H1 (cell line): ENCODE data around the gene JPH3. TPM values are rescaled to one million over a fixed set of nuclear protein-coding genes. Genes with fewer than 3 reads are reported as not detected.

Source experiments
- CTCF ChIA-PET: fragments of 300-600 bp; sonication (Branson Sonifier 250); formaldehyde crosslinking; loops from one replicate; lab custom pipeline; 2021; ENCODE audit not compliant: partially characterized antibody; lab: Charles Lee
- POLR2A ChIA-PET: fragments of 300-600 bp; sonication (Branson Sonifier 250); formaldehyde crosslinking; loops from one replicate; lab custom pipeline; 2021; ENCODE audit warnings: inconsistent platforms; ENCODE audit not compliant: partially characterized antibody; lab: Charles Lee
- DNase-seq, 2 experiments: peaks; one replicate each; pipeline versions ENCODE4 v3.0.0 to v3.0.0-alpha.2; 2010 to 2022; ENCODE audit warnings: low spot score in 2 of 2, low read depth in 1 of 2, mixed read lengths in 1 of 2
- FAIRE-seq: peaks from 2 replicates; lab custom pipeline; 2011; peaks lifted over from hg19 to GRCh38; lab: Jason Lieb, UNC
- H2AFZ ChIP-seq: 2 replicates; pipeline ENCODE4 v1.8.1; 2012; ENCODE audit warnings: low read length, inconsistent platforms
- H2AK5ac ChIP-seq: 2 replicates; pipeline ENCODE4 v1.6.1; 2013; ENCODE audit warnings: low read depth, low read length
- H2BK120ac ChIP-seq: replicated peaks from 2 replicates; pipeline ENCODE3; 2013; ENCODE audit warnings: low read depth, low read length, inconsistent platforms
- H2BK12ac ChIP-seq: 2 replicates; pipeline ENCODE4 v1.6.1; 2013; ENCODE audit warnings: low read depth, low read length
- H2BK15ac ChIP-seq: 2 replicates; pipeline ENCODE4 v1.6.1; 2013; ENCODE audit warnings: low read length
- H2BK20ac ChIP-seq: 2 replicates; pipeline ENCODE4 v1.6.1; 2013; ENCODE audit warnings: low read length
- H2BK5ac ChIP-seq: 2 replicates; pipeline ENCODE4 v1.6.1; 2013; ENCODE audit warnings: low read depth, low read length
- H3K14ac ChIP-seq: 2 replicates; pipeline ENCODE4 v1.6.1; 2013; ENCODE audit warnings: inconsistent platforms; ENCODE audit not compliant: insufficient read length
- H3K18ac ChIP-seq: 2 replicates; pipeline ENCODE4 v1.6.1; 2013; ENCODE audit warnings: low read length; ENCODE audit errors: extremely low read depth
- H3K23ac ChIP-seq: 2 replicates; pipeline ENCODE4 v1.6.1; 2013; ENCODE audit warnings: inconsistent platforms; ENCODE audit not compliant: insufficient read length
- H3K23me2 ChIP-seq: 2 replicates; pipeline ENCODE4 v1.6.1; 2013; ENCODE audit warnings: low read depth, low read length
- H3K27ac ChIP-seq: 2 replicates; pipeline ENCODE4 v1.6.1; 2011; ENCODE audit warnings: low read depth, low read length, inconsistent platforms
- H3K27me3 ChIP-seq, 4 experiments: replicated peaks in 1 of 4; 1 replicate in 1 of 4; 2 replicates in 3 of 4; pipeline versions ENCODE4 v1.6.1 to v1.8.1; 2011 to 2013; ENCODE audit warnings: low read length in 3 of 4, mild to moderate bottlenecking in 3 of 4, inconsistent platforms in 2 of 4, mixed read lengths in 2 of 4, moderate library complexity in 1 of 4; ENCODE audit not compliant: control insufficient read depth in 3 of 4, insufficient read depth in 3 of 4; ENCODE audit errors: extremely low read depth in 1 of 4
- H3K36me3 ChIP-seq, 4 experiments: 2 replicates each; pipeline versions ENCODE4 v1.6.1 to v1.8.1; 2011 to 2013; ENCODE audit warnings: mild to moderate bottlenecking in 4 of 4, low read length in 3 of 4, moderate library complexity in 2 of 4, control low read depth in 1 of 4, inconsistent platforms in 1 of 4; ENCODE audit not compliant: insufficient read depth in 4 of 4, control insufficient read depth in 2 of 4
- H3K4ac ChIP-seq: replicated peaks from 2 replicates; pipeline ENCODE3; 2013; ENCODE audit warnings: low read length, low read depth, mixed read lengths, inconsistent platforms; ENCODE audit not compliant: insufficient read length
- H3K4me1 ChIP-seq, 4 experiments: replicated peaks in 1 of 4; 1 replicate in 1 of 4; 2 replicates in 3 of 4; pipeline versions ENCODE4 v1.6.1 to v1.8.1; 2011 to 2013; ENCODE audit warnings: low read length in 3 of 4, inconsistent platforms in 2 of 4, mixed read lengths in 1 of 4; ENCODE audit not compliant: insufficient read depth in 4 of 4, control insufficient read depth in 3 of 4
- H3K4me2 ChIP-seq, 2 experiments: 2 replicates each; pipeline versions ENCODE4 v1.6.1 to v1.8.1; 2011 to 2013; ENCODE audit warnings: low read depth in 2 of 2, low read length in 2 of 2, control low read depth in 1 of 2, inconsistent platforms in 1 of 2, mild to moderate bottlenecking in 1 of 2; ENCODE audit not compliant: insufficient read depth in 1 of 2
- H3K4me3 ChIP-seq, 4 experiments: fragments of 200-600, 300-600 bp in 1 of 4; sonication (generic), shearing (Covaris generic), sonication (Bioruptor Twin) in 1 of 4; 2 replicates each; pipeline versions ENCODE4 v1.5.1 to v1.8.1; 2011 to 2016; ENCODE audit warnings: low read length in 4 of 4, low read depth in 3 of 4, control low read depth in 2 of 4, inconsistent platforms in 2 of 4, mild to moderate bottlenecking in 2 of 4, mixed read lengths in 1 of 4, moderate library complexity in 1 of 4; ENCODE audit not compliant: insufficient read depth in 2 of 4; ENCODE audit errors: extremely low read depth in 1 of 4
- H3K56ac ChIP-seq: replicated peaks from 2 replicates; pipeline ENCODE3; 2013; ENCODE audit warnings: low read depth, mild to moderate bottlenecking, mixed read lengths, low read length, inconsistent platforms; ENCODE audit not compliant: insufficient read length
- H3K79me1 ChIP-seq: 2 replicates; pipeline ENCODE4 v1.6.1; 2013; ENCODE audit warnings: low read depth, low read length, control low read depth
- H3K79me2 ChIP-seq, 2 experiments: 2 replicates each; pipeline versions ENCODE4 v1.6.1 to v1.8.1; 2012 to 2013; ENCODE audit warnings: low read length in 2 of 2, mild to moderate bottlenecking in 2 of 2, inconsistent platforms in 1 of 2; ENCODE audit not compliant: insufficient read depth in 2 of 2, control insufficient read depth in 1 of 2
- H3K9ac ChIP-seq, 4 experiments: replicated peaks in 1 of 4; 1 replicate in 1 of 4; 2 replicates in 3 of 4; pipeline versions ENCODE4 v1.6.1 to v1.8.1; 2011 to 2013; ENCODE audit warnings: low read depth in 3 of 4, low read length in 3 of 4, control low read depth in 2 of 4, mild to moderate bottlenecking in 2 of 4, moderate library complexity in 2 of 4, inconsistent platforms in 1 of 4; ENCODE audit errors: extremely low read depth in 1 of 4
- H3K9me3 ChIP-seq, 2 experiments: 2 replicates each; pipeline versions ENCODE4 v1.6.1 to v1.8.1; 2012 to 2013; ENCODE audit warnings: mild to moderate bottlenecking in 2 of 2, moderate library complexity in 2 of 2, control low read depth in 1 of 2, inconsistent platforms in 1 of 2, low read depth in 1 of 2, low read length in 1 of 2, mixed read lengths in 1 of 2; ENCODE audit not compliant: insufficient read depth in 2 of 2
- H4K20me1 ChIP-seq, 2 experiments: replicated peaks in 1 of 2; 2 replicates each; pipeline versions ENCODE3 to v1.8.1; 2011 to 2013; ENCODE audit warnings: inconsistent platforms in 2 of 2, low read length in 2 of 2, mild to moderate bottlenecking in 1 of 2; ENCODE audit not compliant: insufficient read depth in 2 of 2, control insufficient read depth in 1 of 2
- H4K5ac ChIP-seq: 2 replicates; pipeline ENCODE4 v1.6.1; 2013; ENCODE audit warnings: low read length, low read depth, mixed read lengths, inconsistent platforms; ENCODE audit not compliant: insufficient read length
- H4K8ac ChIP-seq: 2 replicates; pipeline ENCODE4 v1.8.0; 2013; ENCODE audit warnings: mild to moderate bottlenecking, moderate library complexity, low read length, inconsistent platforms; ENCODE audit not compliant: insufficient read depth; ENCODE audit errors: extremely low read depth
- H4K91ac ChIP-seq: replicated peaks from 2 replicates; pipeline ENCODE3; 2013; ENCODE audit warnings: low read length, mixed read lengths, inconsistent platforms; ENCODE audit not compliant: insufficient read length
- ASH2L ChIP-seq: fragments of 200-600, 300-600 bp; sonication (generic); IDR thresholded peaks from one replicate; pipeline ENCODE4 v1.7.1; 2017; ENCODE audit warnings: low read length
- EGR1 ChIP-seq: IDR thresholded peaks from 2 replicates; pipeline ENCODE4 v1.6.1; 2011; ENCODE audit warnings: low read depth, low read length, borderline replicate concordance
- FOSL1 ChIP-seq: IDR thresholded peaks from 2 replicates; pipeline ENCODE4 v1.6.1; 2011; ENCODE audit warnings: mild to moderate bottlenecking, low read depth, low read length, moderate library complexity; ENCODE audit not compliant: insufficient read depth
- HDAC2 ChIP-seq, 2 experiments: fragments of 300-600 bp in 1 of 2; sonication (generic) in 1 of 2; IDR thresholded peaks; 2 replicates each; pipeline ENCODE4 v1.6.1; 2011 to 2012; ENCODE audit warnings: low read depth in 2 of 2, low read length in 2 of 2, mild to moderate bottlenecking in 2 of 2, moderate library complexity in 2 of 2, borderline replicate concordance in 1 of 2, inconsistent platforms in 1 of 2
- NANOG ChIP-seq: IDR thresholded peaks from 2 replicates; pipeline ENCODE4 v1.6.1; 2011; ENCODE audit warnings: low read length, low read depth, mild to moderate bottlenecking, inconsistent platforms; ENCODE audit not compliant: insufficient read depth, poor library complexity, severe bottlenecking
- RBBP5 ChIP-seq: IDR thresholded peaks from 2 replicates; pipeline ENCODE4 v1.7.1; 2012; ENCODE audit warnings: low read depth, mild to moderate bottlenecking, inconsistent platforms, low read length, moderate library complexity, borderline replicate concordance
- SIX5 ChIP-seq: IDR thresholded peaks from 2 replicates; pipeline ENCODE4 v1.6.1; 2011; ENCODE audit warnings: mild to moderate bottlenecking, low read depth, low read length
- WGBS, 2 experiments: shearing (Covaris generic) in 1 of 2; methylation state at CpG; one replicate each; pipeline versions ENCODE4 v1.1.6 to v1.1.7; 2013 to 2015; ENCODE audit warnings: low lambda C conversion rate in 2 of 2, mixed read lengths in 2 of 2, inconsistent platforms in 1 of 2, low coverage in 1 of 2, missing lambda C conversion rate in 1 of 2; ENCODE audit not compliant: insufficient replicate concordance in 2 of 2, insufficient coverage in 1 of 2, insufficient read length in 1 of 2; ENCODE audit errors: extremely low coverage in 1 of 2, missing lambda C conversion rate in 1 of 2; 5-methylcytosine and 5-hydroxymethylcytosine counted together
- polyA plus RNA-seq, 7 experiments: library from polyadenylated mRNA; depleted of rRNA in 3 of 7; stranded (reverse) in 5 of 7; unstranded in 2 of 7; fragments of >200 nt in 5 of 7; fragments of 200-250 nt in 2 of 7; gene quantifications; 1 replicate in 5 of 7; 2 replicates in 1 of 7; 4 replicates in 1 of 7; pipeline versions ENCODE4 v1.2.1 to v1.2.3, GENCODE V29; 2011 to 2013; ENCODE audit warnings: missing spikeins in 2 of 7, mixed read lengths in 2 of 7
- total RNA-seq: library from RNA; stranded (reverse); fragmentation: NEBNext Ultra II Directional; extraction: Animal tissue kit (Norgen Biotek cat#: 25700); gene quantifications from 2 replicates; pipeline ENCODE4 v1.2.1, GENCODE V29; 2021

The JPH3 gene
- total and polyA plus RNA-seq, 2 of the 8 experiments (the other 6 are each of a cell fraction or from before 2014, with no cell fraction given): 10.3 to 28.3 TPM

GRCh38 chr16:87721622-87722585, 119.6 kb downstream of the JPH3 start:
- Histone ChIP-seq H4K20me1 (peaks cover 5 to 16% of the 10 kb centered on the region in 2 experiments), H4K5ac (no peak overlapping the region), H3K4me2 (no peak overlapping the region), H3K27me3 (no peaks in the 10 kb centered on the region), H3K4me3 (no peak overlapping the region), H2BK20ac (no peak overlapping the region), H2AK5ac (no peak overlapping the region), H4K91ac (no peak overlapping the region), H3K56ac (no peak overlapping the region), H2BK12ac (no peak overlapping the region), H4K8ac (no peak overlapping the region), H3K79me1 (peaks cover 7% of the 10 kb centered on the region), H3K14ac (no peak overlapping the region), H2BK15ac (no peak overlapping the region), H3K79me2 (peaks cover 0 to 14% of the 10 kb centered on the region in 2 experiments; a peak in 1 of 4 replicates), H2AFZ (no peak overlapping the region), H3K4ac (no peak overlapping the region), H3K18ac (no peak overlapping the region), H3K9ac (no peak overlapping the region), H3K23ac (no peak overlapping the region), H2BK5ac (no peak overlapping the region), H3K4me1 (no peaks in the 10 kb centered on the region), H3K27ac (0 out of 2 replicates have a peak overlapping the region, but pooled peaks have one; percentile 42), H3K9me3 (peaks cover 0 to 4% of the 10 kb centered on the region in 2 experiments; a peak in 1 of 4 replicates), H3K23me2 (no peaks in the 10 kb centered on the region), H3K36me3 (peaks cover 4 to 28% (median 12%) of the 10 kb centered on the region in 4 experiments; a peak in 6 of 8 replicates), H2BK120ac (no peak overlapping the region)
- ChIA-PET POLR2A (interaction anchor here (0.7 to 7.4 kb wide), 5 partner anchors 11 to 44 kb away, joined by 3 to 39 read pairs (median 3); partner anchors contain the start of gene KLHDC4), CTCF (interaction anchor here (0.6 to 3.5 kb wide), 7 partner anchors 9 to 38 kb away, joined by 3 to 14 read pairs (median 3); no protein-coding TSS in a partner anchor)
- TF ChIP-seq RBBP5 (no peak), NANOG (no peak), SIX5 (no peak), FOSL1 (no peak), ASH2L (no peak), EGR1 (no peak), HDAC2 (IDR thresholded peaks at IDR 0.05; ENCODE audit: borderline replicate concordance in 1 of 2, low read depth in 2 of 2, low read length in 2 of 2) (no peak)
- WGBS, 2 experiments: 93% methylated on average over 32 of the region's 33 CpGs; no CpG with 5 or more reads in 1 of the 2 experiments
- no peak for DNase-seq
- FAIRE-seq: no peak
